C4-2B (cell line): ENCODE data around the gene INSIG1.

Experiments used
- ZFX ChIP-seq: fragments of 450-650 bp; IDR thresholded peaks from 2 replicates; pipeline ENCODE4 v1.6.1; 2017
- TF ChIP-seq, protein P1 (sequence below): fragments of 450-650 bp; conservative IDR thresholded peaks from 2 replicates; pipeline ENCODE4 v1.5.1; 2017; ENCODE audit warnings: mild to moderate bottlenecking

GRCh38 chr7:155343150-155343549, 45.5 kb downstream of the INSIG1 start:
- TF ChIP-seq, protein P1, sequence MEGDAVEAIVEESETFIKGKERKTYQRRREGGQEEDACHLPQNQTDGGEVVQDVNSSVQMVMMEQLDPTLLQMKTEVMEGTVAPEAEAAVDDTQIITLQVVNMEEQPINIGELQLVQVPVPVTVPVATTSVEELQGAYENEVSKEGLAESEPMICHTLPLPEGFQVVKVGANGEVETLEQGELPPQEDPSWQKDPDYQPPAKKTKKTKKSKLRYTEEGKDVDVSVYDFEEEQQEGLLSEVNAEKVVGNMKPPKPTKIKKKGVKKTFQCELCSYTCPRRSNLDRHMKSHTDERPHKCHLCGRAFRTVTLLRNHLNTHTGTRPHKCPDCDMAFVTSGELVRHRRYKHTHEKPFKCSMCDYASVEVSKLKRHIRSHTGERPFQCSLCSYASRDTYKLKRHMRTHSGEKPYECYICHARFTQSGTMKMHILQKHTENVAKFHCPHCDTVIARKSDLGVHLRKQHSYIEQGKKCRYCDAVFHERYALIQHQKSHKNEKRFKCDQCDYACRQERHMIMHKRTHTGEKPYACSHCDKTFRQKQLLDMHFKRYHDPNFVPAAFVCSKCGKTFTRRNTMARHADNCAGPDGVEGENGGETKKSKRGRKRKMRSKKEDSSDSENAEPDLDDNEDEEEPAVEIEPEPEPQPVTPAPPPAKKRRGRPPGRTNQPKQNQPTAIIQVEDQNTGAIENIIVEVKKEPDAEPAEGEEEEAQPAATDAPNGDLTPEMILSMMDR, result no peak
- no peak for TF ChIP-seq ZFX
